ENCODE measurements around the gene SLC25A6. TPM values are rescaled to one million over a fixed set of nuclear protein-coding genes. Genes with fewer than 3 reads are reported as not detected.
A peak's percentile ranks its signal among the peaks of the same experiment; 100 is the strongest.
"Not testable (repeated sequence)": the region's sequence is repeated elsewhere in the genome, so short reads cannot be mapped to it uniquely, and the experiment has no call there.

Gene SLC25A6
- total RNA-seq: 100 to 1,000 TPM; 235 to 241 TPM

DNA sequence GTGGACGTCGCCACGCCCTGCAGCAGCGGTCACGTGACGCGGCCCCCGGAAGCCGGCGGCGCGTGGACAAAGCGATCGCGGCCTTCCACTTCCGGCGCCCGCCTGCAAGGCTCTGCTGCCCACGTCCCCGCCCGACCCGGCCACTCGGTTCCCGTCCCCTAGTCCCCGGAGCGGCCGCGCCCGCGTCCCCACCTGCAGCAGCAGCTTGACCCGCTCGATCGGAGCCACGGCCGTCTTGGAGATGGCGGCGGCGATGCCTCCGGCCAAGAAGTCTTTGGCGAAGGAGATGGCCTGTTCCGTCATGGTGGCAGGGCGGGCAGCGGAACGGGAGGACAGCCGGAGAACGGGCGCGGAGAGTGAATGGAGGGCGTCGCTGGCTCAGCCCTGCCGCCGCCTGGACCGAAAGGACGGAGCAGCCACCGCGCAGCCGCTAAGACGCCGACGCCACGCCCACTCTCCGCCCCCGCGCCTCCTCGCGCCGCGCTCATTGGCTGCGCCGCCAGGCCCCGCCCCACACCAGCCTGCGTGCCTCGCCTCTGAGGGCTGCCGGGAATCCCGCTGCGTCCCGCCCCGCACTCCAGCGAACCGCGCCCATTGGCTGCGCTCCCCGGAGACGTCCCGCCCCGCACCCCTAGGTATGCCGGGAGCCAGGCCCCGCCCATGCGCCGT is at the start of gene SLC25A6:
SLC25A6 (minus strand) TSS at position 407 of the 669 bp plus-strand sequence; CDS start at position 303, 104 bp downstream.
- POLR2A ChIA-PET: no interaction called here
- Mint-ChIP-seq H3K9me3 (no peaks in the 10 kb centered on the region), H3K27ac (peak within 1 kb of the TSS; percentile 95), H3K4me1 (peaks cover 32% of the 10 kb centered on the region), H3K4me3 (peak within 1 kb of the TSS; percentile 94), H3K27me3 (no peaks in the 10 kb centered on the region), H3K36me3 (peaks cover 30% of the 10 kb centered on the region)
- DNase-seq (peak; percentile 100), ATAC-seq (ENCODE audit: low read depth) (peak; percentile 95)

- peaks cover 12% of the 10 kb centered on the region for H3K9me3 Mint-ChIP-seq
- H3K4me3 Mint-ChIP-seq: no peak overlapping the region
- DNase-seq (peak; percentile 2), ATAC-seq (ENCODE audit: low read depth) (no peak)
- POLR2A ChIA-PET: no interaction called here
- H3K27me3 Mint-ChIP-seq: no peaks in the 10 kb centered on the region
- no peaks in the 10 kb centered on the region for H3K4me1 Mint-ChIP-seq
- no peak overlapping the region for H3K27ac Mint-ChIP-seq
- H3K36me3 Mint-ChIP-seq: peaks cover 60% of the 10 kb centered on the region
Measured at GRCh38 chrX:1440506-1440905, 48.6 kb upstream of the SLC25A6 start.

DNA sequence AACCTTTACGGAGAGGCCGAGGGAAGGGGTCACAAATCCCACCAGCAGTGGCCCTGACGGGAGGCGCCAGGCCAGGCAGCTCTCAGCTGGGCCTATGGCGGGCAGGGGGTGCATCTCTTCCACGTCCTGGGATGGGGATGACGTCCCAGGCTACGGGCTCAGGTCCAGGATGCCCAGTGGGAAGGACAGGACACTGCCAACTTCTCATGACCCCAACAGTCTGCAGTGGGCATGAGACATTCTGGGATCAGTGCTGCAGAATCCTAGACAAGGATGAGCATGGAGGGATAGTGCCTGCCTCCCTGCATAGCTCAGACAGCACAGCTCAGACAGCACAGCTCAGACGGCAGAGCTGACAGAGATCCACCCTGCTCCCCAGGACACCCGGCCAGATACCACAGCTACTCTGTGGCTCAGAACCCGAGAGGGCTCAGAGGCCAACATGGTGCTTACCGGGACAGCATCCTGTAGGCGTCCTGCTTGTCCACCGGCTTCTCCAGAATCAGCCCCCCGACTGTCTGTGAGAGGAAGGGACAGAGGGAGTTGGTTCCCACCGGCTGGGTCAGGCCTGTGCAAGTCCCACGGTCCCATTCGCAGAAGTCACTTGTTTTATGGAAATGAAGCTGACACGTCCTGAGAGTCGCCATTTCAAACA is 43.5 kb upstream of the SLC25A6 start:
- no peak overlapping the region for H3K4me3 Mint-ChIP-seq
- no peaks in the 10 kb centered on the region for H3K4me1 Mint-ChIP-seq
- DNase-seq (peak; percentile 23), ATAC-seq (ENCODE audit: low read depth) (peak; percentile 19)
- H3K36me3 Mint-ChIP-seq: peaks cover 34% of the 10 kb centered on the region
- H3K9me3 Mint-ChIP-seq: no peaks in the 10 kb centered on the region
- no peaks in the 10 kb centered on the region for H3K27me3 Mint-ChIP-seq
- H3K27ac Mint-ChIP-seq: no peak overlapping the region
- POLR2A ChIA-PET: no interaction called here

DNA sequence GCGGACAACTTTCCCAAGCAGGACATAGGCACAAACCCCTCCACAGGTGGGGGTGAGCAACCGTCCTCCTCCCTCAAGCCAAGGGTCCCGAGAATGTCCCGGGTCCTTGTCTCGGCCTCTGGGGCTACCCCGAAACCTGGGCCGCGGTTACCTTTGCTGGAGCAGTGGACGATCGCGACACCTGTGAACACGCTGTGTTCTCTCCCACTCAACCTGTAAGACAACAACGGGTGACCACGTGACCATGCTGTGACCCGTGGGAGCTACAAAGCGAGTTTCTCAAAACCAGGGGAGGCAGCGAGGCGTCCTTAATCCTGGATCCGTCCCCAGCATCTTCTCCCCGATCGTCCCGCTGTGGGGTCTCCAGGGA is 42.9 kb upstream of the SLC25A6 start:
- ATAC-seq (ENCODE audit: low read depth) (no peak), DNase-seq (no peak)
- H3K4me3 Mint-ChIP-seq: no peak overlapping the region
- H3K4me1 Mint-ChIP-seq: no peaks in the 10 kb centered on the region
- no peak overlapping the region for H3K27ac Mint-ChIP-seq
- POLR2A ChIA-PET: no interaction called here
- no peaks in the 10 kb centered on the region for H3K9me3 Mint-ChIP-seq
- H3K36me3 Mint-ChIP-seq: peaks cover 35% of the 10 kb centered on the region
- H3K27me3 Mint-ChIP-seq: no peaks in the 10 kb centered on the region

GRCh38 chrX:1433646-1434357 is 41.9 kb upstream of the SLC25A6 start:
- Mint-ChIP-seq H3K36me3 (peaks cover 29% of the 10 kb centered on the region), H3K9me3 (no peaks in the 10 kb centered on the region), H3K4me3 (no peak overlapping the region), H3K27me3 (no peaks in the 10 kb centered on the region), H3K27ac (no peak overlapping the region), H3K4me1 (no peaks in the 10 kb centered on the region)
- ATAC-seq (ENCODE audit: low read depth) (no peak), DNase-seq (no peak)
- POLR2A ChIA-PET: no interaction called here

DNA sequence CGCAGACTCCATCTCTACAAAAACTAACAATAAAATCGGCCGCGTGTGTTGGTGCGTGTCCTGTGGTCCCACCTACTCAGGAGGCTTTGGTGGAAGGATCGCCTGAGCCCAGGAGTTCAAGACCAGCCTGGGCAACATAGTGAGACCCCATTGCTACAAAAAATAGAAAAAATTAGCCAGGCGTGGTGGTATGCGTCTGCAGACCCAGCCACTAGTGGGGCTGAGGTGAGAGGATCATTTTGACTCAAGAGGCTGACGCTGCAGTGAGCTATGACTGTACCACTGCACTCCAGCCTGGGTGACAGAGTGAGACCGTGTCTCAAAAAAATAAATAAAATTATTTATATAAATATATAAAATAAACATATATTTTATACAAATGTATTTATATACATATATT is 38.5 kb upstream of the SLC25A6 start:
- Mint-ChIP-seq H3K27me3 (no peaks in the 10 kb centered on the region), H3K27ac (no peak overlapping the region), H3K4me1 (no peaks in the 10 kb centered on the region), H3K9me3 (no peaks in the 10 kb centered on the region), H3K4me3 (no peak overlapping the region), H3K36me3 (peaks cover 23% of the 10 kb centered on the region)
- DNase-seq (peak; percentile 20), ATAC-seq (ENCODE audit: low read depth) (no peak)
- POLR2A ChIA-PET: no interaction called here

DNA sequence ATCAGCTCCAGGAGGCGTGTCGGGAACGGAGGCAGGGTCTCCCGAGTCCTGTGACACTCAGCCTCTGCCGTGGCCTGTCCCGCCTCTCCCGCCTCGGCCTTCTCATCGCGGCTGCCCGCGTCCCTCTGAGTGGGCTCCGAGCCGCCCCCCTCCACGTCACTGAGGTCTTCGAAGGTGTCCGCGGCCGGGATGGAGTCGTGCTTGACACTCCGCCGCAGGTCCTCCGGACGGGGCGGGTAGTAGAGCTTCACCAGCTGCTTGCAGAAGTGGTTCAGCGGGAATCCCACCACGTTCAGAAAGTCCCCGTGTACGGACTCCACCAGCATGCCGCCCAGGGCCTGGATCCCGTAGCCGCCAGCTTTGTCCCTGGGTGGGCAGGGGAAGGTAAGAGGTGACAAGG is 35.8 kb upstream of the SLC25A6 start:
- H3K9me3 Mint-ChIP-seq: peaks cover 20% of the 10 kb centered on the region
- no peak overlapping the region for H3K4me3 Mint-ChIP-seq
- DNase-seq (peak; percentile 35), ATAC-seq (ENCODE audit: low read depth) (no peak)
- POLR2A ChIA-PET: no interaction called here
- no peak overlapping the region for H3K27ac Mint-ChIP-seq
- peaks cover 49% of the 10 kb centered on the region for H3K36me3 Mint-ChIP-seq
- no peaks in the 10 kb centered on the region for H3K4me1 Mint-ChIP-seq
- no peaks in the 10 kb centered on the region for H3K27me3 Mint-ChIP-seq

DNA sequence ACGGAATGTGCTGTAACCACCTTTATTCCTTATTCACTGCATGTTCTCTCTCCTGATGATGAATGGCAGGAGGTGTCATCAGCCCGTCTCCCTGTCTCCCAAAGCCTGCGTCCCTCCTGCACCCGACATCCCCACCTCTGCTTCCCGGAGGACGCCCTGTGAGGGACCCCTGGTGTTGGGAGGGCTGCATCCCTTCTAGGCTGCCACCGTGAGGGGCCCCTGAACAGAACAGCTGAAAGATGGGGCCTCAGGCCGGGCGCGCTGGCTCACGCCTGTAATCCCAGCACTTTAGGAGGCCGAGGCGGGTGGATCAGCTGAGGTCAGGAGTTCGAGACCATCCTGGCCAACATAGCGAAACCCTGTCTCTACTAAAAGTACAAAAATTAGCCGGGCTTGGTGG is 34.4 kb upstream of the SLC25A6 start:
- H3K27me3 Mint-ChIP-seq; ATAC-seq (ENCODE audit: low read depth); H3K4me3 Mint-ChIP-seq; POLR2A ChIA-PET; H3K4me1 Mint-ChIP-seq; H3K27ac Mint-ChIP-seq: not testable (repeated sequence)
- Mint-ChIP-seq H3K36me3 (peaks cover 59% of the 10 kb centered on the region), H3K9me3 (peaks cover 24% of the 10 kb centered on the region)
- peak; percentile 10 for DNase-seq

- peaks cover 3% of the 10 kb centered on the region for H3K4me1 Mint-ChIP-seq
- POLR2A ChIA-PET: no interaction called here
- peaks cover 65% of the 10 kb centered on the region for H3K36me3 Mint-ChIP-seq
- H3K27ac Mint-ChIP-seq: no peak overlapping the region
- H3K27me3 Mint-ChIP-seq: no peaks in the 10 kb centered on the region
- peaks cover 24% of the 10 kb centered on the region for H3K9me3 Mint-ChIP-seq
- ATAC-seq (ENCODE audit: low read depth): no peak
- DNase-seq: peak; percentile 6
- no peak overlapping the region for H3K4me3 Mint-ChIP-seq
Measured at GRCh38 chrX:1425381-1425780, 33.5 kb upstream of the SLC25A6 start.

GRCh38 chrX:1424147-1424851 is 32.4 kb upstream of the SLC25A6 start:
- Mint-ChIP-seq H3K9me3 (peaks cover 27% of the 10 kb centered on the region), H3K4me1 (peaks cover 6% of the 10 kb centered on the region), H3K4me3 (no peak overlapping the region), H3K36me3 (peaks cover 73% of the 10 kb centered on the region), H3K27me3 (no peaks in the 10 kb centered on the region), H3K27ac (no peak overlapping the region)
- no peak for ATAC-seq (ENCODE audit: low read depth)
- POLR2A ChIA-PET: no interaction called here
- no peak for DNase-seq

DNA sequence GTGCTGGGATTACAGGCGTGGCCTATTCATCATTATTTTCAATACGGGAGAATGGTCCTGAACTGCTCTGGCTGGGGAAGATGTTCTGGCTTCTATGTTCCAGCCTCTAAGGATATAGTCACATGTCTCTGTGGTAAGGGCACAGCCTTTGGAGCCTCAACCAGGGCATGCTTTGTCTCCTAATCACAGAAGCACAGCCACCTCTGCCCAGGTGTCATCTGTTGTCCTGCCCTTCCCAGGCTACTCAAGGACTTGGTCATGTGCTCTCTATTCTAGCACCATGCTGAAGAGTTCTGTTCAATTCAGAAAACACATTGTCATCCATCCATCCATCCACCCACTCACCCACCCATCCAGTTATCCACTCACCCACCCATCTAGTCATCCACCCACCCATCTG is 31.3 kb upstream of the SLC25A6 start:
- POLR2A ChIA-PET: no interaction called here
- H3K9me3 Mint-ChIP-seq: peaks cover 27% of the 10 kb centered on the region
- no peaks in the 10 kb centered on the region for H3K27me3 Mint-ChIP-seq
- peaks cover 6% of the 10 kb centered on the region for H3K4me1 Mint-ChIP-seq
- no peak overlapping the region for H3K4me3 Mint-ChIP-seq
- peaks cover 76% of the 10 kb centered on the region for H3K36me3 Mint-ChIP-seq
- ATAC-seq (ENCODE audit: low read depth) (no peak), DNase-seq (peak; percentile 2)
- H3K27ac Mint-ChIP-seq: no peak overlapping the region

- H3K27me3 Mint-ChIP-seq: no peaks in the 10 kb centered on the region
- peaks cover 27% of the 10 kb centered on the region for H3K9me3 Mint-ChIP-seq
- no peak overlapping the region for H3K27ac Mint-ChIP-seq
- DNase-seq (no peak), ATAC-seq (ENCODE audit: low read depth) (no peak)
- POLR2A ChIA-PET: no interaction called here
- H3K4me3 Mint-ChIP-seq: no peak overlapping the region
- peaks cover 72% of the 10 kb centered on the region for H3K36me3 Mint-ChIP-seq
- peaks cover 6% of the 10 kb centered on the region for H3K4me1 Mint-ChIP-seq
Measured at GRCh38 chrX:1422135-1422465, 30.2 kb upstream of the SLC25A6 start.

GRCh38 chrX:1421433-1422134 is 29.7 kb upstream of the SLC25A6 start:
- POLR2A ChIA-PET: no interaction called here
- Mint-ChIP-seq H3K36me3 (peaks cover 68% of the 10 kb centered on the region), H3K27ac (no peak overlapping the region), H3K4me3 (no peak overlapping the region), H3K27me3 (no peaks in the 10 kb centered on the region), H3K4me1 (peaks cover 6% of the 10 kb centered on the region), H3K9me3 (peaks cover 27% of the 10 kb centered on the region)
- DNase-seq (peak; percentile 3), ATAC-seq (ENCODE audit: low read depth) (no peak)
